ENCODE data around the gene SSU72.
"Not testable (repeated sequence)": the region's sequence is repeated elsewhere in the genome, so short reads cannot be mapped to it uniquely, and the experiment has no call there.

The SSU72 gene

GRCh38 chr1:1609822-1610485 is 35.3 kb upstream of the SSU72 start:
- DNase-seq: no peak

- DNase-seq: no peak
Measured at GRCh38 chr1:1606232-1606631, 31.6 kb upstream of the SSU72 start.

- DNase-seq: no peak
Measured at GRCh38 chr1:1605724-1606123, 31.1 kb upstream of the SSU72 start.

- no peak for DNase-seq
Measured at GRCh38 chr1:1605034-1605591, 30.4 kb upstream of the SSU72 start.

GRCh38 chr1:1604374-1605033 is 29.8 kb upstream of the SSU72 start:
- no peak for DNase-seq

- no peak for DNase-seq
Measured at GRCh38 chr1:1603671-1604373, 29.2 kb upstream of the SSU72 start.

GRCh38 chr1:1602968-1603506 is 28.4 kb upstream of the SSU72 start:
- DNase-seq: no peak

GRCh38 chr1:1602304-1602967 is 27.8 kb upstream of the SSU72 start:
- no peak for DNase-seq

GRCh38 chr1:1601564-1602303 is 27.1 kb upstream of the SSU72 start:
- no peak for DNase-seq

- no peak for DNase-seq
Measured at GRCh38 chr1:1600861-1601563, 26.3 kb upstream of the SSU72 start.

GRCh38 chr1:1599935-1600860 is 25.5 kb upstream of the SSU72 start, which contains the start of gene FNDC10:
Gene FNDC10, minus strand, starts transcription at chr1:1600135. Its CDS starts 120 bp downstream, at chr1:1600015.
- DNase-seq: no peak

GRCh38 chr1:1599030-1599934 is 24.6 kb upstream of the SSU72 start:
- DNase-seq: no peak

GRCh38 chr1:1598720-1599029 is 24.0 kb upstream of the SSU72 start:
- DNase-seq: no peak

- no peak for DNase-seq
Measured at GRCh38 chr1:1598051-1598719, 23.5 kb upstream of the SSU72 start.

- DNase-seq: no peak
Measured at GRCh38 chr1:1597275-1597930, 22.7 kb upstream of the SSU72 start.

- DNase-seq: no peak
Measured at GRCh38 chr1:1596493-1597274, 22.0 kb upstream of the SSU72 start.

GRCh38 chr1:1595341-1595740 is 20.7 kb upstream of the SSU72 start:
- not testable (repeated sequence) for DNase-seq

Measured in activated gamma-delta T cell treated with Interleukin-2 at 50 U/mL for 16 hours (primary cell).